GM12875 (cell line): ENCODE data around the gene UBQLN4.

ENCODE experiments used
- H3K4me3 ChIP-seq: one replicate; pipeline ENCODE4 v1.5.1; 2011; ENCODE audit warnings: low read depth, low read length, control low read depth
- CTCF ChIP-seq: IDR thresholded peaks from 2 replicates; pipeline ENCODE4 v1.5.1; 2011; ENCODE audit warnings: low read depth, mild to moderate bottlenecking, control low read depth, inconsistent platforms, low read length, moderate library complexity, borderline replicate concordance; ENCODE audit not compliant: insufficient read depth

Gene UBQLN4

GRCh38 chr1:156097499-156098178, 44.0 kb upstream of the UBQLN4 start:
- TF ChIP-seq CTCF, result no peak
- no peak overlapping the region for H3K4me3 ChIP-seq

- peak; percentile 97 for TF ChIP-seq CTCF
- no peak overlapping the region for H3K4me3 ChIP-seq
Observed at GRCh38 chr1:156096640-156097391, 43.2 kb upstream of the UBQLN4 start.

DNA sequence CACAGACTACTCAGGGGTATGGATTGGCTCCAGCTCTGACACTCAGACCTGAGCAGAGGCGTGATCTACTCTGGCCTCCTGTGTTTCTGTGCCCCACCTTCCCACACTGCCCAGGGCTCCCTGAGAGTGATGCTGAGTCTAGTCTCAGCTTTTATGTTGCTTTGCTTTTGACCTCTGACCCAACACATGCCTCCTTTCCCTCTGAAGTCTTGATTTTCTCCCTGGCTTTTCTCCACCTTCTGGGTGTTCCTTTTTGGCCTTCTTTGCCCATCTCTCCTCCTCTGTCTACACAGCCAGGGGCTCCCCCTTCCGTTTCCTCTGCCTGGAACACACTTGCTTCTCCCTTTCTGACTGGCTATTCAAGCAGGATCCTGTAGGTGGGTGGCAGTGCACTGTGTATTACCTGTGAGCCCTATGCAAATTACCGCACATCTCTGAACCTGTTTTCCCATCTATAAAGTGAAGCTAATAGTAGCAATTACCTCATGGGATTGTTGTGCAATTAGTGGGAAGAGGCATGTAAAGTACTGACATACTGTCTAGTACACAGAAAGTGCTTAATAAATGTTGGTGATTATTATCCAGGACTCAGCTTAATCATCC, 42.4 kb upstream of the UBQLN4 start:
- TF ChIP-seq CTCF, result 0 out of 2 replicates have a peak, but pooled peaks have one; percentile 1

GRCh38 chr1:156091610-156092009, 38.0 kb upstream of the UBQLN4 start:
- TF ChIP-seq CTCF, result no peak
- no peak overlapping the region for H3K4me3 ChIP-seq

More for the DNA sequence above, 42.4 kb upstream of the UBQLN4 start:
- no peak overlapping the region for H3K4me3 ChIP-seq

DNA sequence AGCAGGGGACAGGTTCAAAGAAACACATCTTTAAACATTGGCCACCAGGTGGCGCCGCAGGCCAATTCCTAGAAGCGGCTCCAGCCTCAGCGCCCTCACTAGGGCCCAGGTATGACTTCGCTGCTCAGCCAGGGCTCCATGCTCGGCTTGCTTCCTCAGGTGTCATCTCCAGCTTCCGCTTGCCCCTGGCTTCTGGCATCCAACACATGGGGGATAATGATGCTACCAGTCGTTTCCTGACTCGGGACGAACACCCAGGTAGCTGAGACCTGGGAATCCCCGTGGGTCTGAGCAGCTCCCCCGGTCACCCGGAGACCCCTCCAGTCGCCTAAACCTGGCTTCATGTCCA, 37.2 kb upstream of the UBQLN4 start:
- no peak overlapping the region for H3K4me3 ChIP-seq
- peak; percentile 76 for TF ChIP-seq CTCF

GRCh38 chr1:156090138-156090839, 36.7 kb upstream of the UBQLN4 start:
- no peak overlapping the region for H3K4me3 ChIP-seq

More at GRCh38 chr1:156090138-156090839, 36.7 kb upstream of the UBQLN4 start:
- no peak for TF ChIP-seq CTCF
